Right lobe of liver (tissue), 4 donors: ENCODE results near the gene CIDEC.
"Not testable (repeated sequence)": the region's sequence is repeated elsewhere in the genome, so short reads cannot be mapped to it uniquely, and the experiment has no call there.

Experiments
- CTCF ChIP-seq, 4 donors: fragments of 200-600 bp in 3 of 4; fragments of 450-650 bp in 1 of 4; IDR thresholded peaks; one replicate each; pipeline versions ENCODE4 v1.5.1 to v1.8.0; 2016 to 2022; ENCODE audit warnings: antibody characterized with exemption in 4 of 4, mild to moderate bottlenecking in 2 of 4
- POLR2A ChIP-seq: fragments of 450-650 bp; IDR thresholded peaks from one replicate; pipeline ENCODE4 v1.6.1; 2017; ENCODE audit warnings: antibody characterized with exemption, mild to moderate bottlenecking
- donor health status: DM: no; HTN: no; CAD: no.
- donor health status: DM: no; HTN: no; CAD: no.
- donor health status: DM: no; HTN: yes; CAD: no.

GRCh38 chr3:9848860-9849259 is 31.2 kb downstream of the CIDEC start:
- peak; percentile 58 to 63 (median 60) for TF ChIP-seq CTCF (IDR thresholded peaks at IDR 0.05)
- TF ChIP-seq POLR2A = not testable (repeated sequence)
